Stimulated activated CD8-positive, alpha-beta memory T cell treated with anti-CD3 and anti-CD28 coated beads, Interleukin-12 subunit alpha, Interleukin-12 subunit beta, amount 100 ng/mL, for 24 hours (primary cell): ENCODE measurements around the gene DHX8.
"Not testable (repeated sequence)": the region's sequence is repeated elsewhere in the genome, so short reads cannot be mapped to it uniquely, and the experiment has no call there.

ENCODE experiments used
- DNase-seq: peaks from one replicate; pipeline ENCODE4 v3.0.0-alpha.2; 2020; ENCODE audit errors: extremely low read depth

The DHX8 gene

DNA sequence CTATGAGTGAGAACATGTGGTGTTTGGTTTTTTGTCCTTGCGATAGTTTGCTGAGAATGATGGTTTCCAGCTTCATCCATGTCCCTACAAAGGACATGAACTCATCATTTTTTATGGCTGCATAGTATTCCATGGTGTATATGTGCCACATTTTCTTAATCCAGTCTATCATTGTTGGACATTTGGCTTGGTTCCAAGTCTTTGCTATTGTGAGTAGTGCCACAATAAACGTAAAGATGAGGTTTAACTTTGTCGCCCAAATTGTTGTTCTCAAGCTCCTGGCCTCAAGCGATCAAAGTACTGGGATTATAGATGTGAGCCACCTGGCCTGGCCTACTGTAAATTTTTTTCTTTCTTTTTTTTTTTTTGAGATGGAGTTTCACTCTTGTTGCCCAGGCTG is 21.2 kb upstream of the DHX8 start:
- not testable (repeated sequence) for DNase-seq

DNA sequence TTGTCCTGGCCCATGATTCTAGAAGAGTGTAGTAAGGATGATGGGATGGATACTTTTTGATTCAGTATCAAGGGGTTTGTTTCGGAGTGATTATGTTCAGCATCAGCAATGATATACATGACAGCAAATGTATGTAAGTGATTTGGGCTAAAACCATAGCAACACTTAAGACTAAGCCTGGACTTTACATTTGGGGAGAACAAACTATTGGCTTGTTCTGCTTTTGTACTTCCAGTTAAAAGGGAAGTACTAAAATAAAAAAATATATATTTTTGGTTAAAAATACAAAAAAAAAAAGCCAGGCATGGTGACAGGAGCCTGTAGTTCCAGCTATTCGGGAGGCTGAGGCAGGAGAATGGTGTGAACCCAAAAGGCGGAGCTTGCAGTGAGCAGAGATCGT is 20.5 kb upstream of the DHX8 start:
- DNase-seq = no peak

DNA sequence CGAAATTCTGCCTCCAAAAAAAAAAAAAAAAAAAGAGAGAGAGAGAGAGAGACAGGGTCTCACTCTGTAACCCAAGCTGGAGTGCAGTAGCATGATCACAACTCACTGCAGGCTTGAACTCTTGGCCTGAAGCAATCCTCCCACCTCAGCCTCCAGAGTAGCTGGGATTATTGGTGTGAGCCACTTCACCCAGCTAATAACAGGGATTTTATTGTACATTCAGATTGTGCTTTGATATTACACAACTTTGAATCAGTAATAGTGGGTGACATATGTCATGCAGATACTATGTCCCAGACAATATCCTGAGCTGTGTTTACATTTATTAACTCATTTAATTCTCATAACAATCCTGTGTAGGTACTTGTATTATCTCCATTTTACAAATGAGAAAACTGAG is 19.7 kb upstream of the DHX8 start:
- DNase-seq = no peak

DNA sequence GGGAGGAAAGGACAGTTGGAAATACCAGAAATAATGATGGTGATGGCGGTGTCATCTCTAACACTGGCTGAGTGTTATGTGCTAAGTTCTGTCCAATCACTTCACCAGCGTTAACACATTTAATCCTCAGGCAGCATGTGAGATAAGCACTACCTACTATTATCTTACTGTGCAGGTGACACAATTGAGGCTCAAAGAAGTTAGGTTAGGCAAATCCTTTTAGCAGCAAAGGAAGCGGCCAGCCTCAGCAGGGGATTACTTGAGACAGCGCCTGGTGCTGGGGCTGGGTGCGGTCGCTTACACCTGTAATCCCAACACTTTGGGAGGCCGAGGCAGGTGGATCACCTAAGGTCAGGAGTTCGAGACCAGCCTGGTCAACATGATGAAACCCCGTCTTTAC is 18.7 kb upstream of the DHX8 start:
- DNase-seq = no peak

DNA sequence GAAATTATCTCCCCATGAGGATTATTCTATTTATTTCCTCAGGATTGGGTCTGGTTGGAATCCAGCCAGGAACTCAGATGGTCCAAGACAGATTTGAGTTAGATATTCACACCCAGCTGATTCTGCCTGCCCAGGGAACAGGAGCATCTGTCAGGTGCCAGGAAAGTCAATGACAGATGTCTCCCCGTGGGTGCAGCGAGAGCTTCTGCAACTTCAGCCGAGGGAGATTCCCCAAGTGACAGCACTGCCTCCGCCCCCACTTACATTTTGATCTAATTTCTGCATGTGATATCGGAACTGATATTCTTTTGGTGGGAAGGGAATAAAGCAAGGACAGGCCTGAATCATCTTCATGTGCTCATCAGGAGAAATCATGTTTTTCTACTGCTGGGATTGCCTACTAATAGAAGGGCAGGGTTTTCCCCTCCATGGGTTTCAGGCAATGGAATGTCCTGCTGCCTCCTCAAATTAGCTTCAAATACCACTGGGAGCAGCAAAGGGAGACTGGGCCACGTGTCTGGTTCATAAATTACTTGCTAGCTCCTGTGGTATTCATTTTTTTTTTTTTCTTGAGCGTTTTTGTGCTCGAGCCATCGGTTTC is 15.7 kb upstream of the DHX8 start:
- DNase-seq = no peak

DNA sequence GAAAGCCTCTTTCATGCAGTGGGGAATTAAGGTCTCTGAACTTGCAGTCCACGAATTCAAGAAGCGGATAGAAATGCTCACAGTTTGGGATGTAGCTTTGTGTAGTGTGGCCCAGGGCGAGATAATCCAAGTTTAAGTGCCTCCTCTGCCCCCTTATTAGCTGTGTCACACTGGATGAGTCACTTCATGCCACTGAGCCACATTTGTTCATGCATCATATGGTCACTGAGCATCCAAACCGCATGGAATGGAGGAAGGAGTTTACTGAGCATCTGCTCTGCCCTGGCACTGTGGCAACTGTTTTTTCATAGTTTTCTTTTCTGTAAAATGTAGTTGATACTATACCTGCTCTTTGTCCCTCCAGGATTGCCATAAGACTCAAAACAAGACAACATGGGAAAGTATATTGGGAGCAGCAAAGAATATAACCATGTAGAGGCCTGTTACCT is 15.1 kb upstream of the DHX8 start:
- DNase-seq = no peak

DNA sequence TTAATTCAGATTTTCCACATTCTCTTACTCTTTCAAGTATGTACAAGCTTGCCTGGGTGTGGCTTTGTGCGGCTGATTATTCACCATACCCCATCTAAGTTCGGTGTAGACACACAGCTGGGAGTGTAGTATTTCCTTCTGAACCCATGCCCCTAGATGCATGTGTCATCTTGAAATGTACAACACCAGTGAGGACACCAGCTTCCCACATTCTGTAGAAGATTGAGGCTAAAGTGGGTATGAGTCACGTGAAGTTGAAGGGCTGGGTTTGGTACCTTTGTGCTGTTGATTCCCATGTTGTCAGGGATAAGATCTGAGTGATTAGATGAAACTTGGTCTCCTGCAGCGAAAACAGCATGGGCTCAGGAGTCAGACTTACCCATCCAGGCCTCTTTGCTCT is 14.6 kb upstream of the DHX8 start:
- DNase-seq = no peak

DNA sequence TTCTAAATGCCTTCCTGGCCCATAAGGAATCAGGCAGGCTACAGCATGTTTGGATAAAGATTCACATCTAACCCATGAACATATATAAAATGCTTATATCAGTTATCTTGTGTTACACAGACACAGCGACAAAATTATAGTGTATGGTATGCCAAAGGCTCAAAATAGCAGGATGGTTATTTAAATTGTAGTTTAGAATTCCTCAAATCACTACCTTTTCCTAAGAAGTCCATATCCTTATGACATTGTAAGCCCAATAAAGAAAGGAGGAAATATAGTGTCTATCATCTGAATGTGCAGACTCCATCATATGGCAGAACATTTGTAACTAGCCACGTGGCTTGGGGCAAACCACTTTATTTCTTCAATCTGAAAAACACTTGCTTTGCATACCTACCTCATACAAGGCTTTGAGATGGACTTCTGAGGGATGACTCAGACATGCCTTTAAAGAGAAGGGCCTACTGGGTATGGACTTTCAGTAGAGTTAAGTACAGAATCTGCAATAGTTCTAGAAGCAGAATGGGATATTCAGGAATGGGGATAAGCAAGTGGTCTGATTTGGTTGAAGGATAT is 12.1 kb upstream of the DHX8 start:
- no peak for DNase-seq

DNA sequence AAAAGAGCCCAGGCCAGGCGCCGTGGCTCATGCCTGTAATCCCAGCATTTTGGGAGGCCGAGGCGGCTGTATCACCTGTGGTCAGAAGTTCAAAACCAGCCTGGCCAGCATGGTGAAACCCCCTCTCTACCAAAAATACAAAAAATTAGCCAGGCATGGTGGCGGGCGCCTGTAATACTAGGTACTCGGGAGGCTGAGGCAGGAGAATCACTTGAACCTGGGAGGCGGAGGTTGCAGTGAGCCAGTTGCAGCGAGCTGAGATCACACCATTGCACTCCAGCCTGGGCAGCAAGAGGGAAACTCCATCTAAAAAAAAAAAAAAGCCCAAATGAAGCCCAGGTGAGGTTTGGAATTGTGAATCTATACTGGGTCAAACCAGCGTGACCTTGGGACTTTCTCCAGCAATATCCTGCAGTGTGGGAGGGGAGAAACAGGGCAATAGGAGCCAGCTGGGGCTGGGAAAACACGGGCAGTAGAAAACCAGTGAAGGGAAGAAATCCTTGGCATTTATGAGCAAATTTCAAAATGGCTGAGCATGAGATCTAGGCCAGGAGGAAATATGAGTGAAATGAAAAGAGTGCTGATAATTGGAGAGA is 8.2 kb upstream of the DHX8 start:
- DNase-seq = no peak

DNA sequence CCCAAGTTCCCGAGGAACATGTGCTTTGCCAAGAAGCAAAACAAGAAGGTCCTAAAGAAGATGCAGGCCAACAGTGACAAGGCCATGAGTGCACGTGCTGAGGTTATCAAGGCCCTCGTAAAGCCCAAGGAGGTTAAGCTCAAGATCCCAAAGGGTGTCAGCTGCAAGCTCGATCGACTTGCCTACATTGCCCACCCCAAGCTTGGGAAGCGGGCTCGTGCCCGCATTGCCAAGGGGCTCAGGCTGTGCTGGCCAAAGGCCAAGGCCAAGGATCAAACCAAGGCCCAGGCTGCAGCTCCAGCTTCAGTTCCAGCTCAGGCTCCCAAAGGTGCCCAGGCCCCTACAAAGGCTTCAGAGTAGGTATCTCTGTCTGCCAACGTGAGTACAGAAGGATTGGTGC is 7.5 kb upstream of the DHX8 start:
- DNase-seq = not testable (repeated sequence)

DNA sequence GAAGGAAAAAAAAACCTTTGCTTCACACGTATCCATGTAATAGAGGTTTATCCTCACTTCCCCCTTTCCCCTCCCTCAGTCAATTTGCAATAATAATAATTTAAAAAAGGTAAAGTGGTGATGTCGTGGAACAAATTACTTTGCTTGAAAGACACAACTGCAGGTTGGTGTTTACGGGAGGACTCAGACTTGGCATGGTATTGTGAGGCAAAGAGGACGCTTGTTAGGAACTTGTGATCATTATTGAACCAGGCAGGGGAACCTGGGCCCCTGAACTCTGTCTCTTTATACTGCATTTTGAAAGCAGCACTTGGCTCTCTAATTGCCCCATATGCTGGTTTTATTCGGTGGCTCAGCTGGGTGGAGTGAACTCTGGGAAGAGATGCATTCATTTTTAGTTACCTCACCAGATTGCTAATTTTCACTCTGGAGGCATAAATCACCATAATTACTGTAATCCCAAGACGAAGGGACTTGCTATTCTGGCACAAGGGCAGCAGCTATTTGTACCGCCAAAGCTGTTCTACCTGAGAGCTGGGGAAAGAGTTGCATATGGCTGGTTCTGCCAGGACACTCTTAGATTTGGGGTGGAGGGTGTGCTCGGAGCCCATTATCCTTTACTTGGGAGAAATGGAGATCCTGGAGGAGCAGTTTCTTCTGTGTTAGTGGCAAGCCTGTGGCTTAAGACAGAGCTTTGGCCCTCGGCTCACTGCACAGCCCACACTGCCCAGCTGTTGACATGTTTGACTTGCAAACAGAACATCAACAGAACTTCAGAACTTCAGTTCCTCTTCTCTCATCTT is 5.7 kb upstream of the DHX8 start:
- DNase-seq = no peak

DNA sequence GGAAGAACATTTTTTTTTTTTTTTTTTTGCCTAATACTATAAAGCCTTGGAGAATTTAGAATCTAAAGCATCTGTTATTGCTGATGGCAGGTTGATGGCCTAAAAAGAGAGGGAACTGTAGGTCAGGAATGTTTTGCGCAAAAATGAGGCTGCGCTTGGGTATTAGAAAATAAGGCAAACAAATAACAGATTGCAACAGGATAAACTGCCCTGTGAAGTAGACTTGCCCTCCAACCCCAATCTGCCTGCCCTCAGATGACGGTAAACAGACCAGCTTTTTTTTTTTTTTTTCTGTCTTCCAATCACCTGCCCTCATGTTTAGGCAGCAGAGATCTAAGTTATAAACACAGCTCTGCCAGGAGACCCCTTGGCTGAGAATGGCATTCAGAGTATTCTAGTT is 3.8 kb upstream of the DHX8 start:
- DNase-seq = no peak

DNA sequence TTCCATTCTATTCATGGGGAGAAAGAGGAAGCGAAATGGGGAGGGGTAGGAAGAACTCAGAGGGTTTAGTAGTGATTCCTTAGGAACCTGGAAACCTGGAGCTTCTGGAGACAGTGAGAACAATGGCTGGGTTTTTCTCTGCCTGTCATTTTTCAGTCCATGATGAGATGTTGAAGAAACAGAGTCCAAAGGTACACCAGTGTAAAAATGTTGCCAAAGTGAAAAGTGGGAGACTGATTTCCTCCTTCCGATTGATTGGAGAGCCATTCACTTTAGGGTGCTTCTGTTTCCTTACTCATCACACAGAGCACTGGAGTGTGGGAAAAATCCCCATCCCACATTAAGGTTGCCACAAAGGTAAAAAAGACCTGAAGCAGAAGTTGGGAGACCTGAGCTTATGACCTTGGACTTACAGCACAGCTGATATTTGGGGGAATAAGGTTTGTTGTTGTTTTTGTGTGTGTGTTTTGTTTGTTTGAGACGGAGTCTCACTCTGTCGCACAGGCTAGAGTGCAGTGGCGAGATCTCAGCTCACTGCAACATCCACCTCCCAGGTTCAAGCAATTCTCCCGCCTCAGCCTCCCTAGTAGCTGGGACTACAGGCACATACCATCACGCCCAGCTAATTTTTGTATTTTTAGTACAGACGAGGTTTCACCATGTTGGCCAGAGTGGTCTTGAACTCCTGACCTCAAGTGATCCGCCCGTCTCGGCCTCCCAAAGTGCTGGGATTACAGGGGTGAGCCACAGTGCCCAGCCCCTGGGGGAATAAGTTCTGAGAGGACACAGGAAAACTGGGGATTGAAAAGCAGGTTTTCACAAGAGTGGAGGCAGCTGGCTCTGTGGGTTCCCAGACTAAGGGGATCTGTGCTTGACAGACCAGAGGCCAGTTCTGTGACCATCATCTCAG is 1.4 kb upstream of the DHX8 start:
- no peak for DNase-seq

DNA sequence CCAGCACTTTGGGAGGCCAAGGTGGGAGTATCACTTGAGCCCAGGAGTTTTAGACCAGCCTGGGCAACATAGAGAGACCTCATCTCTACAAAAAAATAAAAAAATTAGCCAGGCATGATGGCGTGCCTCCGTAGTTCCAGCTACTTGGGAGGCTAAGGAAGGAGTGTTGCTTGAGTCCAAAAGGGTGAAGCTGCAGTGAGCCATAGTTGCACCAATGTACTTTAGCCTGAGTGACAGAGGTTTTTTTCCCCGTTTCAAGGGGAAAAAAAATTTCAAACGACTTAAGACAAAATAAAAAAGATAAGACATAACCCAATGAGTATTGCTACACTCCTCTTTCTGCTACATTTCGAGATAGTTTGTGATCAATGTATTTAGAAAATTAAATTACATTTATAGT is 6.8 kb downstream of the DHX8 start:
- no peak for DNase-seq

DNA sequence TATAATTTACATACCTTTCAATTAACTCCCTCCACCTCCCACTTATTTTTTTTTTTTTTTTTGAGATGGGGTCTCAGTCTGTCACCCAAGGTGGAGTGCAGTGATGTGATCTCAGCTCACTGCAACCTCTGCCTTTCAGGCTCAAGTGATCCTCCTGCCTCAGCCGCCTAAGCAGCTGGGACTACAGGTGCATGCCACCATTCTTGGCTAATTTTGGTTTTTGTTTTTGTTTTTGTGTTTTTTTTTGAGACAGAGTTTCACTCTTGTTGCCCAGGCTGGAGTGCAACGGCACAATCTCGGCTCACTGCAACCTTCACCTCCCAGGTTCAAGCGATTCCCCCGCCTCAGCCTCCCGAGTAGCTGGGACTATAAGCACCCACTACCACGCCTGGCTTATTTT is 25.7 kb downstream of the DHX8 start:
- not testable (repeated sequence) for DNase-seq

DNA sequence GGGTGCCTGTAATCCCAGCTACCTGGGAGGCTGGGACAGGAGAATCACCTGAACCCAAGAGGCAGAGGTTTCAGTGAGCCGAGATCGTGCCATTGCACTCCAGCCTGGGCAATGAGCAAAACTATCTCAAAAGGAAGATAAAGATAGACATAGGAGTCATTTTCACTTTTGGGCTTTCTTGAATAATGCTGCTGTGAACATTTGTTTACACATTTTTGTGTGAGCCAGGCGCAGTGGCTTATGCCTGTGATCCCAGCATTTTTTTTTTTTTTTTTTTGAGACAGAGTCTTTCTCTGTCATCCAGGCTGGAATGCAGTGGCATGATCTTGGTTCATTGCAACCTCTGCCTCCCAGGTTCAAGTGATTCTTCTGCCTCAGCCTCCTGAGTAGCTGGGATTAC is 27.4 kb downstream of the DHX8 start:
- DNase-seq = not testable (repeated sequence)

DNA sequence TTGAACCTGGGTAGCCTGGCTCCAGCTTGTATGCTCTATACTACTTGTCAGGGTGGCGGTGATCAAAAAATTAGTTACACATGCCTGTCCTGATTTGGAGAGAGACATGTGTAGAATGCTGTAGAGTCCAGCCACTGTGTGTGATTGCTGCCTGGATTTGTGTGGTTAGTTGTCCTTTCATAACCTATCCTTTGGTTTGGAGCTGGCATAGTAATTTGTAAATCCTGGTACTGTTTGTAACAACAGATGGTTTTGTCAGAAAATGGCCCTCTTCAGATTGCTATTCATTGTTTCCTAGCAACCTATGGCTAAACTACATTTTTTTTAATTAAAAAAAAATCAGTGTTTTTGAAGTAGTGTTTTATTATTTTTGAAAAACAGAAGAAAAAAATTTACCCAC is 31.9 kb downstream of the DHX8 start:
- DNase-seq = no peak

DNA sequence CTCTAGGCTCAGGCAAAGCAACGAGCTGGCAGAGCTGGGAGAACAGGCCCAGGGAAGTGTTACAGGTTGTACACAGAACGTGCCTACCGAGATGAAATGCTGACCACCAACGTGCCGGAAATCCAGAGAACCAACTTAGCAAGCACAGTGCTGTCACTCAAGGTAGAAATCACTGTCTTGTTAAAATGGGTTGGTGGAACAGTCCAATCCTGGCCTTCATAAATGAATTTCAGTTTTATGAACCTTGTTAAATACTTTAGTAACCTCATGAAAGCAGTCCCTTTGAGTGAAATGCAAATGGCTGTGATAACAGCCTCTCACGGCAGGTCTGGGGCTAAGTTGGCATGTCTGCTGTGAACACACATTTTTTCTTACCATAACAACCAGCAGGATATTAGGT is 33.4 kb downstream of the DHX8 start:
- no peak for DNase-seq

DNA sequence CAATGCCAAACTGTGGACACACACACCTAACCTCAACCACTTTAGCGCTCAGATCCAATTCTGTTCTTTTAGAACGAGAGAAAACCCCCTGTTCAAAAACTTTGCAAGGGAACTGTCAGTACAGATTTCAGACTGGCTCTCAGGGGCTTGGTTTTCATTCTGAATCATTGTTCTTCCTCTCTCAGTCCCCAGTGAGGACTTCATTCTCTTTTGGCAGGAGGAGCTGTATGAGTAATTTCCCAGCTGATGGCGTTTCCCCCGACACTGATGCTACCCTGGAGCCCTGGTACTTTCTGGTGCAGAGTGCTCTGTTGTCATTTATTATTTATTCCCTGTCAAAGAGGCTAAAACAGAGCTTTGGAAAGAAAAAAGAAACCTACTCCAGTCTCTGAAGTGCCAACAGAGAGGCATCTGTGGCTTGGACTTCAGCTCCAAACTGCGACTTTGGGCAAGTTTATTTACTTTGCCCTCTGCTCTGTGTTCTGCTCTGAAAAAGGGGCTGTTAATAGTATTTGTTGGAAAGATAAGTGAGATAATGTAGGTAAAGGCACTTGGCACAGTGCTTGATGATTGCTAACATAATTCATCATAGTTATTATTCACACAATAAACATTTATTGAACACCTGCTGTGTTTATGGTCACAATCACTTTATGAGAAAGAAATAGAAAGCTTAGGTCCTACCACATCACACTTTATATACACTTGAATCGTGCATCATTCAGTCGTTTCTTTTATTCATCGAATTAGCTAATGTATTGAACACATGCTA is 34.0 kb downstream of the DHX8 start:
- no peak for DNase-seq

DNA sequence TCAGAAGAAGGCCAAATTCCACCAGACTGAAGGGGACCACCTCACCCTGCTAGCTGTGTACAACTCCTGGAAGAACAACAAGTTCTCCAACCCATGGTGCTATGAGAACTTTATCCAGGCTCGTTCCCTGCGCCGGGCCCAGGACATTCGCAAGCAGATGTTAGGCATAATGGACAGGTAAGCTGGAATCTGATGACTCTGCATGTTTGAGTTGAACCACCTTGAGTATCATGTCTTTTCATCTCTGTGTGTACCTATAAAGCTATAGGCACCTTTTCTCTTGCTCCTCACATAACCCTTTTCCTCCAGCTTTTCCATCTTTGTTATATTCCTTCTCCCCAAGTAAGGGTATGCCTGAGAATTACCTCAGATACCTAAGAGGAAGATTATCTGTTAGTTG is 37.6 kb downstream of the DHX8 start:
- DNase-seq = no peak

DNA sequence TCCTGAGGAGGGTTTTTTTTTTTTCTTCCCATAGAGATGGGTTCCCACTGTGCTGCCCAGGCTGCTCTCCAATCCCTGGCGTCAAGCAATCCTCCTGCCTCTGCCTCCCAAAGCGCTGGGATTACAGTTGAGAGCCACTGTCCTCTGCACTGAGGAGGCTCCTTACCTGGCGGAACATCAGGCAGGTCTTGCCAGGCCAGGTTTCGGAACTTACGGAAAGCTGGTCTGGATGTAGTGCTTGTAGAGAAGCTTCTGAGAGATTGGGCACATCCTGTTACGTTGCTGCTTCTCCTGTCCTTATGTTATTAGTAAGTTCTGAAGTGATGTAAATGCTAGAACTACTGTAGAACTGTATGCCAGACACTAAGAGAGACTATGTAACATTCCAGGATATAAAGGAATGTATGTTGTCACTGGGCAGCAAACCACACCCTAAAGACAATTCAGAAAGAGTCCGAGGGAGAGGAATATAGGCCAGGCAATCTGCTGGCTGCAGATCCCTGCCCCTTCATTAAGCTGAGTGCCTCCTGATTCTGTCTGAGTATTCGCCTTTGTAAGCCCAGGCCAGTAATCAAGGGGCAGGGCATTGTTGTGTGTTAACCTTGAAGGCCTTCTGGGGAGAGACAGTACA is 41.3 kb downstream of the DHX8 start:
- no peak for DNase-seq
